HepG2 (cell line): ENCODE results near the gene MBLAC1. TPM values are rescaled to one million over a fixed set of nuclear protein-coding genes. Genes with fewer than 3 reads are reported as not detected.
A peak's percentile ranks its signal among the peaks of the same experiment; 100 is the strongest.

ENCODE experiments used
- CEBPB ChIP-seq: IDR thresholded peaks from 2 replicates; pipeline ENCODE4 v1.6.1; 2011; ENCODE audit warnings: low read depth, low read length, improper control_type of control experiment, borderline replicate concordance
- DPF2 ChIP-seq: sonication (generic); formaldehyde crosslinking; IDR thresholded peaks from 2 replicates; pipeline ENCODE4 v1.4.0; 2020; ENCODE audit warnings: mild to moderate bottlenecking, low read depth, missing genetic modification reagents, borderline replicate concordance
- HNRNPLL ChIP-seq: fragments of 200-400 bp; formaldehyde crosslinking; IDR thresholded peaks from 2 replicates; pipeline ENCODE4 v1.6.1; 2017; ENCODE audit warnings: mild to moderate bottlenecking, low read depth, low read length; ENCODE audit not compliant: poor library complexity, severe bottlenecking
- ISX ChIP-seq: sonication (generic); formaldehyde crosslinking; conservative IDR thresholded peaks from 2 replicates; pipeline ENCODE4 v1.5.0; 2020; ENCODE audit warnings: missing genetic modification reagents
- KLF11 ChIP-seq: IDR thresholded peaks from 2 replicates; pipeline ENCODE4 v1.6.1; 2016; ENCODE audit warnings: missing compliant biosample characterization
- MTA3 ChIP-seq: sonication (generic); formaldehyde crosslinking; IDR thresholded peaks from 2 replicates; pipeline ENCODE4 v1.4.0; 2020; ENCODE audit warnings: missing genetic modification reagents
- NR2F2 ChIP-seq: IDR thresholded peaks from 2 replicates; pipeline ENCODE4 v1.6.1; 2012; ENCODE audit warnings: low read depth, inconsistent platforms, borderline replicate concordance
- SIX4 ChIP-seq: sonication (generic); formaldehyde crosslinking; IDR thresholded peaks from 2 replicates; pipeline ENCODE4 v1.4.0; 2020; ENCODE audit warnings: missing genetic modification reagents
- STAG1 ChIP-seq: sonication (generic); formaldehyde crosslinking; IDR thresholded peaks from 2 replicates; pipeline ENCODE4 v1.4.0; 2020; ENCODE audit warnings: missing genetic modification reagents
- TBX2 ChIP-seq: sonication (generic); formaldehyde crosslinking; IDR thresholded peaks from 2 replicates; pipeline ENCODE4 v1.5.0; 2020; ENCODE audit warnings: missing genetic modification reagents, mild to moderate bottlenecking, borderline replicate concordance
- ZNF12 ChIP-seq: sonication (generic); formaldehyde crosslinking; IDR thresholded peaks from 2 replicates; pipeline ENCODE4 v1.5.0; 2020; ENCODE audit warnings: missing genetic modification reagents
- ZNF136 ChIP-seq: sonication (generic); formaldehyde crosslinking; IDR thresholded peaks from 2 replicates; pipeline ENCODE4 v1.8.1; 2022; ENCODE audit warnings: low read depth, mild to moderate bottlenecking, moderate library complexity, missing genetic modification reagents
- ZNF256 ChIP-seq: sonication (generic); formaldehyde crosslinking; conservative IDR thresholded peaks from 2 replicates; pipeline ENCODE4 v1.4.0; 2020; ENCODE audit warnings: missing genetic modification reagents
- ZNF264 ChIP-seq: sonication (generic); formaldehyde crosslinking; IDR thresholded peaks from 2 replicates; pipeline ENCODE4 v1.4.0; 2020; ENCODE audit warnings: missing genetic modification reagents
- ZNF563 ChIP-seq: sonication (generic); formaldehyde crosslinking; IDR thresholded peaks from 2 replicates; pipeline ENCODE4 v1.8.0; 2022; ENCODE audit warnings: mild to moderate bottlenecking, moderate library complexity, missing genetic modification reagents
- ZNF703 ChIP-seq: sonication (generic); formaldehyde crosslinking; IDR thresholded peaks from 2 replicates; pipeline ENCODE4 v1.5.1; 2020; ENCODE audit warnings: missing genetic modification reagents, mild to moderate bottlenecking, moderate library complexity, borderline replicate concordance
- ZNF75D ChIP-seq: sonication (generic); formaldehyde crosslinking; IDR thresholded peaks from 2 replicates; pipeline ENCODE4 v1.8.1; 2023; ENCODE audit warnings: missing genetic modification reagents, mild to moderate bottlenecking, borderline replicate concordance
- ZNF792 ChIP-seq: IDR thresholded peaks from 2 replicates; pipeline ENCODE4 v1.6.1; 2016
- ZNF841 ChIP-seq: sonication (generic); formaldehyde crosslinking; IDR thresholded peaks from 2 replicates; pipeline ENCODE4 v1.8.1; 2023; ENCODE audit warnings: missing genetic modification reagents, borderline replicate concordance
- ZZZ3 ChIP-seq: sonication (generic); formaldehyde crosslinking; IDR thresholded peaks from 2 replicates; pipeline ENCODE4 v1.4.0; 2020; ENCODE audit warnings: missing genetic modification reagents, mild to moderate bottlenecking, borderline replicate concordance
- polyA plus RNA-seq, 8 experiments: library from polyadenylated mRNA; depleted of rRNA in 3 of 8; stranded (reverse) in 7 of 8; unstranded in 1 of 8; fragments of >200 nt; fragmentation: Illumina TruSeq in 4 of 8; extraction: Trizol in 4 of 8; gene quantifications; 2 replicates each; pipeline versions ENCODE4 v1.2.1 to v1.2.3, GENCODE V29; 2011 to 2016; ENCODE audit warnings: low read depth in 4 of 8, missing spikeins in 1 of 8, mixed read lengths in 1 of 8; ENCODE audit not compliant: insufficient read depth in 1 of 8
- total RNA-seq, 5 experiments: library from RNA; depleted of rRNA; stranded (reverse); fragments of >200 nt; fragmentation: Illumina TruSeq; extraction: Trizol; gene quantifications; 2 replicates each; pipeline ENCODE4 v1.2.3, GENCODE V29; 2016; ENCODE audit warnings: low read depth in 1 of 5
- TF ChIP-seq, protein P1 (sequence below): sonication (generic); formaldehyde crosslinking; IDR thresholded peaks from 2 replicates; pipeline ENCODE4 v1.5.1; 2020; ENCODE audit warnings: missing genetic modification reagents, mild to moderate bottlenecking, borderline replicate concordance
- TF ChIP-seq, protein P2 (sequence below): IDR thresholded peaks from 2 replicates; pipeline ENCODE4 v1.6.1; 2016; ENCODE audit warnings: missing compliant biosample characterization, missing genetic modification reagents, borderline replicate concordance
- TF ChIP-seq, protein P3 (sequence below): sonication (generic); formaldehyde crosslinking; IDR thresholded peaks from 2 replicates; pipeline ENCODE4 v1.5.0; 2020; ENCODE audit warnings: mild to moderate bottlenecking, missing genetic modification reagents
- TF ChIP-seq, protein P4 (sequence below): sonication (generic); formaldehyde crosslinking; IDR thresholded peaks from 2 replicates; pipeline ENCODE4 v1.4.0; 2020; ENCODE audit warnings: mild to moderate bottlenecking, missing genetic modification reagents

Gene MBLAC1
- total and polyA plus RNA-seq, 2 of the 13 experiments (the other 11 are each of a cell fraction or from before 2014, with no cell fraction given), result 0.79 to 2.1 TPM

DNA sequence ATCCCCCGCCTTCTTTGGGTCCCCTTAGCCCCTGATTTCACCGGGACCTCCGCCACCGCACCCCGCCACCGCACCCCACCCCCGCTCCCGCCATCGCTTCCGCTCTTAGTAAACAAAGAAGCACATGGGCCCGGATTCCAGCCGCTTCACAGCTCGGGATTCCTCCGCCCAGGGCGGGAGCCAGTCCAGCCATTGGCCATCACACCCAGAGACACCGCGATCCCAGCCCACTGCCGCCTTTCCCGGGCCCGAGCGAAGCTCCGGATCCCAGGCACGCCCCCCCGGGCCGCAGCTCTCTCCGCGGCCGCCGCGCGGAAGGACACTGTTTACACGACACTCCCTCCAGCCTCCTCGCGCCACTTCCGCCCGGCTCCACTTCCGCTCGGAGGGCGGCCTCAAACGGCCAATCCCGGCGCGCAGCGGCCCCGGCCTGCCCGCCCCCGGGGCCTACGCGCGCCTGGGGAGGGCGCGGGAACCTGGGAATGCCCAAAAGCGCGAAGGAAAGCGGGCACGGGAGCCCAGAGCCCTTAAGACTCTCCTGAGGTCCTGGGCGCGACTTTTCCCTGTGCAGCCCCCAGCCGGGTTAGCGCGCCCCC is 26.2 kb upstream of the MBLAC1 start (continued):
- TF ChIP-seq, protein P1, sequence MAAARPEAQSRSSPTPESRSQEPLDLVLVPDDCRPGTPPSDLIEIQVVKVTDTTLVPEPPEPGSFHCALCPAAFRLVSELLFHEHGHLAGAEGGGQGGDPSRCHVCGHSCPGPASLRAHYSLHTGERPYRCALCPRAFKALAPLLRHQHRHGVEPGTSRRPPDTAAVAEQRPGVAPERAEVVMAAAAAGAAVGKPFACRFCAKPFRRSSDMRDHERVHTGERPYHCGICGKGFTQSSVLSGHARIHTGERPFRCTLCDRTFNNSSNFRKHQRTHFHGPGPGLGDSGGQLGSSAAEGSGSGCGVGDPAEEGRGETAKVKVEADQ, result no peak
- TF ChIP-seq ZZZ3 (CRISPR knock-in tag), result peak; percentile 87; the same call in 1 of the 2 replicates
- TF ChIP-seq CEBPB, result no peak
- TF ChIP-seq ISX (CRISPR knock-in tag), result no peak
- TF ChIP-seq ZNF563 (CRISPR knock-in tag), result peak; percentile 75; the same call in 1 of the 2 replicates
- TF ChIP-seq ZNF841 (CRISPR knock-in tag), result no peak; the same call in 1 of the 2 replicates
- TF ChIP-seq, protein P2, sequence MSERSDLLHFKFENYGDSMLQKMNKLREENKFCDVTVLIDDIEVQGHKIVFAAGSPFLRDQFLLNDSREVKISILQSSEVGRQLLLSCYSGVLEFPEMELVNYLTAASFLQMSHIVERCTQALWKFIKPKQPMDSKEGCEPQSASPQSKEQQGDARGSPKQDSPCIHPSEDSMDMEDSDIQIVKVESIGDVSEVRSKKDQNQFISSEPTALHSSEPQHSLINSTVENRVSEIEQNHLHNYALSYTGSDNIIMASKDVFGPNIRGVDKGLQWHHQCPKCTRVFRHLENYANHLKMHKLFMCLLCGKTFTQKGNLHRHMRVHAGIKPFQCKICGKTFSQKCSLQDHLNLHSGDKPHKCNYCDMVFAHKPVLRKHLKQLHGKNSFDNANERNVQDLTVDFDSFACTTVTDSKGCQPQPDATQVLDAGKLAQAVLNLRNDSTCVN (CRISPR knock-in tag), result no peak; the same call in 1 of the 2 replicates
- no peak for TF ChIP-seq ZNF75D
- TF ChIP-seq ZNF256 (CRISPR knock-in tag), result no peak
- no peak; the same call in 1 of the 2 replicates for TF ChIP-seq NR2F2
- no peak for TF ChIP-seq KLF11 (CRISPR knock-in tag)
- TF ChIP-seq ZNF12, result no peak
- no peak for TF ChIP-seq MTA3 (CRISPR knock-in tag)
- no peak for TF ChIP-seq ZNF136 (CRISPR knock-in tag)
- TF ChIP-seq SIX4, result no peak
- 0 out of 2 replicates have a peak, but pooled peaks have one; percentile 39 for TF ChIP-seq ZNF703 (CRISPR knock-in tag)
- TF ChIP-seq HNRNPLL, result peak; percentile 64
- 0 out of 2 replicates have a peak, but pooled peaks have one; percentile 31 for TF ChIP-seq DPF2
- TF ChIP-seq ZNF264 (CRISPR knock-in tag), result no peak
- no peak; the same call in 1 of the 2 replicates for TF ChIP-seq ZNF792 (CRISPR knock-in tag)
- no peak; the same call in 1 of the 2 replicates for TF ChIP-seq STAG1 (CRISPR knock-in tag)
- peak; percentile 92 for TF ChIP-seq TBX2 (CRISPR knock-in tag)
- TF ChIP-seq, protein P3, sequence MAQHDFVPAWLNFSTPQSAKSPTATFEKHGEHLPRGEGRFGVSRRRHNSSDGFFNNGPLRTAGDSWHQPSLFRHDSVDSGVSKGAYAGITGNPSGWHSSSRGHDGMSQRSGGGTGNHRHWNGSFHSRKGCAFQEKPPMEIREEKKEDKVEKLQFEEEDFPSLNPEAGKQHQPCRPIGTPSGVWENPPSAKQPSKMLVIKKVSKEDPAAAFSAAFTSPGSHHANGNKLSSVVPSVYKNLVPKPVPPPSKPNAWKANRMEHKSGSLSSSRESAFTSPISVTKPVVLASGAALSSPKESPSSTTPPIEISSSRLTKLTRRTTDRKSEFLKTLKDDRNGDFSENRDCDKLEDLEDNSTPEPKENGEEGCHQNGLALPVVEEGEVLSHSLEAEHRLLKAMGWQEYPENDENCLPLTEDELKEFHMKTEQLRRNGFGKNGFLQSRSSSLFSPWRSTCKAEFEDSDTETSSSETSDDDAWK (CRISPR knock-in tag), result no peak
- TF ChIP-seq, protein P4, sequence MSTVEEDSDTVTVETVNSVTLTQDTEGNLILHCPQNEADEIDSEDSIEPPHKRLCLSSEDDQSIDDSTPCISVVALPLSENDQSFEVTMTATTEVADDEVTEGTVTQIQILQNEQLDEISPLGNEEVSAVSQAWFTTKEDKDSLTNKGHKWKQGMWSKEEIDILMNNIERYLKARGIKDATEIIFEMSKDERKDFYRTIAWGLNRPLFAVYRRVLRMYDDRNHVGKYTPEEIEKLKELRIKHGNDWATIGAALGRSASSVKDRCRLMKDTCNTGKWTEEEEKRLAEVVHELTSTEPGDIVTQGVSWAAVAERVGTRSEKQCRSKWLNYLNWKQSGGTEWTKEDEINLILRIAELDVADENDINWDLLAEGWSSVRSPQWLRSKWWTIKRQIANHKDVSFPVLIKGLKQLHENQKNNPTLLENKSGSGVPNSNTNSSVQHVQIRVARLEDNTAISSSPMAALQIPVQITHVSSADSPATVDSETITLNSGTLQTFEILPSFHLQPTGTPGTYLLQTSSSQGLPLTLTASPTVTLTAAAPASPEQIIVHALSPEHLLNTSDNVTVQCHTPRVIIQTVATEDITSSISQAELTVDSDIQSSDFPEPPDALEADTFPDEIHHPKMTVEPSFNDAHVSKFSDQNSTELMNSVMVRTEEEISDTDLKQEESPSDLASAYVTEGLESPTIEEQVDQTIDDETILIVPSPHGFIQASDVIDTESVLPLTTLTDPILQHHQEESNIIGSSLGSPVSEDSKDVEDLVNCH (CRISPR knock-in tag), result no peak
